MM.1S (cell line): ENCODE measurements around the gene PAFAH1B2.

ENCODE experiments used
- EZH2 ChIP-seq: fragments of 300-600 bp; sonication (generic); optimal IDR thresholded peaks from 2 replicates; pipeline ENCODE3; 2017; ENCODE audit warnings: low read depth, mild to moderate bottlenecking, antibody characterized with exemption, low read length, mixed read lengths
- EZH2phosphoT487 ChIP-seq: fragments of 300-600 bp; sonication (generic); IDR thresholded peaks from 2 replicates; pipeline ENCODE4 v1.6.1; 2018; ENCODE audit warnings: antibody characterized with exemption, low read length
- TF ChIP-seq, protein P1 (sequence below): fragments of 300-600 bp; sonication (generic); IDR thresholded peaks from 2 replicates; pipeline ENCODE4 v1.5.1; 2016; ENCODE audit warnings: antibody characterized with exemption, low read length, mixed read lengths

DNA sequence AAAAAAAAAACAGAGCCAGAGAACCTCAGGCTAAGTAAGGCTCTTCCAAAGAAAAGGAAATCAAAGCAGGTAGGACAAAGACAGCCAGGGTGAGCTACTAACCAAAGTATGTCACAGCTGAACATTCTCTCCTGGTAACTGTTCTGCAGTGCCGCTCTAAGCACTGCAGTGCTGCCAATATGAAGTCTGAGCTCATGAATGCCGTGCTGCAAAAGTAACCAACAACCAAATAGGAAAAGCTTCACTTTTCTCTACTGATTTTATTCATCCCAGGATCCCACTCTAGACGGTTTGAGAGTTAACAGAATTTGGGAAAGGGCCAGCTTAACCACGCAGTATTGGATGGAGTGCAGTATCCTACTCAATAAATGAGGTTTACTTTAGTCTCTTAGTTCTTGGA, 49.3 kb upstream of the PAFAH1B2 start:
- TF ChIP-seq, protein P1, sequence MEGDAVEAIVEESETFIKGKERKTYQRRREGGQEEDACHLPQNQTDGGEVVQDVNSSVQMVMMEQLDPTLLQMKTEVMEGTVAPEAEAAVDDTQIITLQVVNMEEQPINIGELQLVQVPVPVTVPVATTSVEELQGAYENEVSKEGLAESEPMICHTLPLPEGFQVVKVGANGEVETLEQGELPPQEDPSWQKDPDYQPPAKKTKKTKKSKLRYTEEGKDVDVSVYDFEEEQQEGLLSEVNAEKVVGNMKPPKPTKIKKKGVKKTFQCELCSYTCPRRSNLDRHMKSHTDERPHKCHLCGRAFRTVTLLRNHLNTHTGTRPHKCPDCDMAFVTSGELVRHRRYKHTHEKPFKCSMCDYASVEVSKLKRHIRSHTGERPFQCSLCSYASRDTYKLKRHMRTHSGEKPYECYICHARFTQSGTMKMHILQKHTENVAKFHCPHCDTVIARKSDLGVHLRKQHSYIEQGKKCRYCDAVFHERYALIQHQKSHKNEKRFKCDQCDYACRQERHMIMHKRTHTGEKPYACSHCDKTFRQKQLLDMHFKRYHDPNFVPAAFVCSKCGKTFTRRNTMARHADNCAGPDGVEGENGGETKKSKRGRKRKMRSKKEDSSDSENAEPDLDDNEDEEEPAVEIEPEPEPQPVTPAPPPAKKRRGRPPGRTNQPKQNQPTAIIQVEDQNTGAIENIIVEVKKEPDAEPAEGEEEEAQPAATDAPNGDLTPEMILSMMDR = no peak
- no peak for TF ChIP-seq EZH2
- no peak for TF ChIP-seq EZH2phosphoT487
